HCT116 (cell line): Measurements from ENCODE around the gene STUM. TPM values are rescaled to one million over a fixed set of nuclear protein-coding genes. Genes with fewer than 3 reads are reported as not detected.

Experiments
- ATAC-seq: fragments of 200-7000 bp; cut with Tn5 transposase; 2 replicates; pipeline ENCODE4 v1.9.1; 2020; ENCODE audit warnings: mild to moderate bottlenecking, moderate library complexity
- BruUV-seq: library from RNA; stranded (reverse); fragments of 400-500 nt; replicated peaks from 2 replicates; lab custom pipeline; 2021; lab: Mats Ljungman, UMichigan
- CTCF ChIA-PET: fragments of 300-600 bp; sonication (Branson Sonifier 250); formaldehyde crosslinking; loops from one replicate; lab custom pipeline; 2021; ENCODE audit warnings: antibody characterized with exemption; lab: Charles Lee
- POLR2A ChIA-PET: fragments of 300-600, 350-600 bp; sonication (Branson Sonifier 250); formaldehyde crosslinking; loops from one replicate; lab custom pipeline; 2021; ENCODE audit warnings: antibody characterized with exemption; lab: Charles Lee
- RAD21 ChIA-PET, 2 experiments: fragments of 300-600 bp; sonication (Branson Sonifier 250); formaldehyde crosslinking; loops; one replicate each; lab custom pipeline; 2023; ENCODE audit warnings: low total read pairs in 2 of 2; ENCODE audit not compliant: uncharacterized antibody in 2 of 2, unreplicated experiment in 2 of 2, low non-redundant PET in 1 of 2; lab: Charles Lee
- DNase-seq: peaks from one replicate; pipeline ENCODE4 v3.0.0-alpha.2; 2010; ENCODE audit warnings: low read depth, low spot score
- H2AFZ ChIP-seq: fragments of 200-600 bp; shearing (Covaris generic), sonication (generic); 2 replicates; pipeline ENCODE4 v1.6.1; 2017; ENCODE audit warnings: low read depth, mixed run types, mixed read lengths, antibody characterized with exemption, low read length; ENCODE audit not compliant: poor library complexity, severe bottlenecking
- H3K27ac ChIP-seq: 2 replicates; pipeline ENCODE4 v1.5.1; 2012; ENCODE audit warnings: low read depth, low read length
- H3K27me3 ChIP-seq: fragments of 200-600 bp; sonication (generic); 2 replicates; pipeline ENCODE4 v1.6.1; 2016; ENCODE audit warnings: mixed run types, low read length, mixed read lengths; ENCODE audit not compliant: insufficient read depth
- H3K36me3 ChIP-seq, 2 experiments: fragments of 200-500 bp in 1 of 2; fragments of 200-600 bp in 1 of 2; sonication (Bioruptor generic) in 1 of 2; sonication (generic) in 1 of 2; 2 replicates each; pipeline versions ENCODE4 v1.5.1 to v1.6.1; 2014 to 2016; ENCODE audit warnings: low read length in 2 of 2, inconsistent platforms in 1 of 2, mixed read lengths in 1 of 2, mixed run types in 1 of 2; ENCODE audit not compliant: insufficient read depth in 2 of 2, control insufficient read depth in 1 of 2
- H3K4me1 ChIP-seq, 2 experiments: fragments of 200-600 bp in 1 of 2; sonication (generic) in 1 of 2; 2 replicates each; pipeline versions ENCODE4 v1.5.1 to v1.6.1; 2012 to 2017; ENCODE audit warnings: low read length in 2 of 2, inconsistent platforms in 1 of 2, mild to moderate bottlenecking in 1 of 2, mixed read lengths in 1 of 2, mixed run types in 1 of 2, moderate library complexity in 1 of 2; ENCODE audit not compliant: insufficient read depth in 2 of 2, control insufficient read depth in 1 of 2
- H3K4me2 ChIP-seq: fragments of 200-600 bp; sonication (generic); 2 replicates; pipeline ENCODE4 v1.6.1; 2017; ENCODE audit warnings: mixed run types, low read length, mixed read lengths
- H3K4me3 ChIP-seq, 2 experiments: fragments of 200-600 bp in 1 of 2; sonication (generic) in 1 of 2; replicated peaks in 1 of 2; 2 replicates each; pipeline ENCODE4 v1.5.1; 2011 to 2016; ENCODE audit warnings: low read length in 2 of 2, control low read depth in 1 of 2, low read depth in 1 of 2, mild to moderate bottlenecking in 1 of 2, mixed read lengths in 1 of 2, mixed run types in 1 of 2
- H3K79me2 ChIP-seq: fragments of 200-600 bp; sonication (generic); 2 replicates; pipeline ENCODE4 v1.6.1; 2017; ENCODE audit warnings: mild to moderate bottlenecking, mixed run types, low read length, moderate library complexity, mixed read lengths; ENCODE audit not compliant: insufficient read depth
- H3K9ac ChIP-seq: fragments of 200-600 bp; sonication (generic); 2 replicates; pipeline ENCODE4 v1.6.1; 2016; ENCODE audit warnings: low read length, mixed read lengths
- H3K9me2 ChIP-seq: fragments of 200-600 bp; sonication (generic), shearing (Covaris generic); 2 replicates; pipeline ENCODE4 v1.6.1; 2017; ENCODE audit warnings: mixed run types, mild to moderate bottlenecking, moderate library complexity; ENCODE audit not compliant: insufficient read depth
- H3K9me3 ChIP-seq, 2 experiments: fragments of 200-500 bp in 1 of 2; fragments of 200-600 bp in 1 of 2; sonication (Bioruptor generic) in 1 of 2; sonication (generic) in 1 of 2; 2 replicates each; pipeline ENCODE4 v1.6.1; 2014 to 2017; ENCODE audit warnings: low read length in 2 of 2, mixed read lengths in 2 of 2, inconsistent platforms in 1 of 2, low read depth in 1 of 2, mild to moderate bottlenecking in 1 of 2, mixed run types in 1 of 2, moderate library complexity in 1 of 2; ENCODE audit not compliant: control insufficient read depth in 1 of 2, insufficient read depth in 1 of 2
- H4K20me1 ChIP-seq: fragments of 200-600 bp; sonication (generic), shearing (Covaris generic); 2 replicates; pipeline ENCODE4 v1.6.1; 2017; ENCODE audit warnings: mixed run types, mild to moderate bottlenecking, moderate library complexity; ENCODE audit not compliant: insufficient read depth
- ELF1 ChIP-seq: IDR thresholded peaks from 2 replicates; pipeline ENCODE4 v1.6.1; 2012; ENCODE audit warnings: low read depth, borderline replicate concordance
- EZH2 ChIP-seq: fragments of 200-600 bp; sonication (generic); IDR thresholded peaks from 2 replicates; pipeline ENCODE4 v1.6.1; 2017; ENCODE audit warnings: antibody characterized with exemption, mixed run types
- POLR2AphosphoS5 ChIP-seq: IDR thresholded peaks from 2 replicates; pipeline ENCODE4 v1.6.1; 2011; ENCODE audit warnings: mild to moderate bottlenecking, low read depth, low read length, moderate library complexity
- RAD21 ChIP-seq: IDR thresholded peaks from 2 replicates; pipeline ENCODE4 v1.6.1; 2012; ENCODE audit warnings: low read depth, mild to moderate bottlenecking
- REST ChIP-seq: IDR thresholded peaks from 2 replicates; pipeline ENCODE4 v1.6.1; 2012; ENCODE audit warnings: low read depth
- SIN3A ChIP-seq: IDR thresholded peaks from 2 replicates; pipeline ENCODE4 v1.6.1; 2012; ENCODE audit warnings: low read depth
- SRF ChIP-seq: IDR thresholded peaks from 2 replicates; pipeline ENCODE4 v1.6.1; 2012; ENCODE audit warnings: low read depth
- TCF7L2 ChIP-seq: IDR thresholded peaks from 2 replicates; pipeline ENCODE4 v1.7.0; 2011; ENCODE audit warnings: borderline replicate concordance, inconsistent platforms; ENCODE audit not compliant: insufficient read depth, insufficient read length; ENCODE audit errors: extremely low read depth
- YY1 ChIP-seq: IDR thresholded peaks from 2 replicates; pipeline ENCODE4 v1.6.1; 2011; ENCODE audit warnings: low read length, low read depth, moderate library complexity, mild to moderate bottlenecking; ENCODE audit not compliant: insufficient replicate concordance; ENCODE audit errors: extremely low read depth
- intact Hi-C: fragments of 100-400 bp; cut with micrococcal nuclease; formaldehyde crosslinking; loops from 2 replicates; pipeline ENCODE4 v1.10.0; 2022
- total RNA-seq: library from RNA; stranded (reverse); gene quantifications from one replicate; pipeline ENCODE4 v1.2.1, GENCODE V29; 2021; ENCODE audit not compliant: unreplicated experiment
- TF ChIP-seq, protein P1 (sequence below): IDR thresholded peaks from 2 replicates; pipeline ENCODE4 v1.6.1; 2011; ENCODE audit warnings: mild to moderate bottlenecking, low read length, moderate library complexity; ENCODE audit not compliant: insufficient replicate concordance; ENCODE audit errors: extremely low read depth
- TF ChIP-seq, protein P2 (sequence below), 3 experiments: fragments of 200-600 bp in 1 of 3; sonication (generic) in 1 of 3; IDR thresholded peaks in 2 of 3; conservative IDR thresholded peaks in 1 of 3; 2 replicates each; pipeline ENCODE4 v1.5.1; 2012 to 2017; ENCODE audit warnings: low read depth in 2 of 3, low read length in 2 of 3, antibody characterized with exemption in 1 of 3, borderline replicate concordance in 1 of 3, control low read depth in 1 of 3, mild to moderate bottlenecking in 1 of 3, mixed read lengths in 1 of 3, mixed run types in 1 of 3, moderate library complexity in 1 of 3; ENCODE audit not compliant: insufficient read depth in 1 of 3

STUM gene
- total RNA-seq, 1 experiment from 2014 or later, result not detected

DNA sequence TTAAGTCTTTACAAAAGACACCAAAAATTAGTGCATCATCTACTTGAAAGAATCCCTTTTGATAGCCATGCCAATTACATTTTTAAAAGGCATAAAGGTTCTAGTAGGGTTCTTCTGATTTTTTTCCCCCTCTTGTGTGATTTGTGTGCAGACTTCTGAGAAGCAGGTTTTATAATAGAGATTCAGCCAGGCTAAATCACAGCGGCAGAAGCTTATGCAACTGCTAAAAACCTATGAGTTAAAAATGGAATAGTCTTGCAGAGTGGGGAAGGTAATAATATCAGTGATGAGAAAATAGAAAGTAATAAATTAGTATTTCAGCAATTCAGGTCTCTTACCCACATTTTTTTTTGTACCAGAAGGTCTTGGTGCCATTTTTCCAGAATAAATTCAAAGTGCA lies 17.7 kb downstream of the STUM start:
- Histone ChIP-seq H3K9me3 (no peaks in the 10 kb centered on the region), H2AFZ (no peak overlapping the region), H3K4me1 (no peaks in the 10 kb centered on the region), H3K4me3 (no peak overlapping the region), H4K20me1 (no peaks in the 10 kb centered on the region), H3K9me2 (no peaks in the 10 kb centered on the region), H3K36me3 (no peaks in the 10 kb centered on the region), H3K4me2 (no peak overlapping the region), H3K79me2 (no peaks in the 10 kb centered on the region), H3K27me3 (no peaks in the 10 kb centered on the region), H3K27ac (no peak overlapping the region), H3K9ac (no peak overlapping the region)
- no peak for TF ChIP-seq EZH2
- TF ChIP-seq REST, result no peak
- TF ChIP-seq TCF7L2, result no peak
- TF ChIP-seq YY1, result no peak
- TF ChIP-seq, protein P1, sequence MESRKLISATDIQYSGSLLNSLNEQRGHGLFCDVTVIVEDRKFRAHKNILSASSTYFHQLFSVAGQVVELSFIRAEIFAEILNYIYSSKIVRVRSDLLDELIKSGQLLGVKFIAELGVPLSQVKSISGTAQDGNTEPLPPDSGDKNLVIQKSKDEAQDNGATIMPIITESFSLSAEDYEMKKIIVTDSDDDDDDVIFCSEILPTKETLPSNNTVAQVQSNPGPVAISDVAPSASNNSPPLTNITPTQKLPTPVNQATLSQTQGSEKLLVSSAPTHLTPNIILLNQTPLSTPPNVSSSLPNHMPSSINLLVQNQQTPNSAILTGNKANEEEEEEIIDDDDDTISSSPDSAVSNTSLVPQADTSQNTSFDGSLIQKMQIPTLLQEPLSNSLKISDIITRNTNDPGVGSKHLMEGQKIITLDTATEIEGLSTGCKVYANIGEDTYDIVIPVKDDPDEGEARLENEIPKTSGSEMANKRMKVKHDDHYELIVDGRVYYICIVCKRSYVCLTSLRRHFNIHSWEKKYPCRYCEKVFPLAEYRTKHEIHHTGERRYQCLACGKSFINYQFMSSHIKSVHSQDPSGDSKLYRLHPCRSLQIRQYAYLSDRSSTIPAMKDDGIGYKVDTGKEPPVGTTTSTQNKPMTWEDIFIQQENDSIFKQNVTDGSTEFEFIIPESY, result no peak
- no peak for TF ChIP-seq SRF
- no peak for TF ChIP-seq RAD21
- TF ChIP-seq, protein P2, sequence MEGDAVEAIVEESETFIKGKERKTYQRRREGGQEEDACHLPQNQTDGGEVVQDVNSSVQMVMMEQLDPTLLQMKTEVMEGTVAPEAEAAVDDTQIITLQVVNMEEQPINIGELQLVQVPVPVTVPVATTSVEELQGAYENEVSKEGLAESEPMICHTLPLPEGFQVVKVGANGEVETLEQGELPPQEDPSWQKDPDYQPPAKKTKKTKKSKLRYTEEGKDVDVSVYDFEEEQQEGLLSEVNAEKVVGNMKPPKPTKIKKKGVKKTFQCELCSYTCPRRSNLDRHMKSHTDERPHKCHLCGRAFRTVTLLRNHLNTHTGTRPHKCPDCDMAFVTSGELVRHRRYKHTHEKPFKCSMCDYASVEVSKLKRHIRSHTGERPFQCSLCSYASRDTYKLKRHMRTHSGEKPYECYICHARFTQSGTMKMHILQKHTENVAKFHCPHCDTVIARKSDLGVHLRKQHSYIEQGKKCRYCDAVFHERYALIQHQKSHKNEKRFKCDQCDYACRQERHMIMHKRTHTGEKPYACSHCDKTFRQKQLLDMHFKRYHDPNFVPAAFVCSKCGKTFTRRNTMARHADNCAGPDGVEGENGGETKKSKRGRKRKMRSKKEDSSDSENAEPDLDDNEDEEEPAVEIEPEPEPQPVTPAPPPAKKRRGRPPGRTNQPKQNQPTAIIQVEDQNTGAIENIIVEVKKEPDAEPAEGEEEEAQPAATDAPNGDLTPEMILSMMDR (IDR thresholded peaks at IDR 0.05 in 2 of 3, conservative IDR thresholded peaks at IDR 0.05 in 1 of 3; ENCODE audit: borderline replicate concordance in 1 of 3, insufficient read depth in 1 of 3, low read depth in 2 of 3, low read length in 2 of 3), result no peak
- no peak for TF ChIP-seq ELF1
- no peak for TF ChIP-seq POLR2AphosphoS5
- TF ChIP-seq SIN3A, result no peak
- no peak for DNase-seq
- no peak for ATAC-seq
- ChIA-PET POLR2A (no interaction called here), CTCF (no interaction called here), RAD21 (no interaction called here)
- BruUV-seq, result no TSS peak
- intact Hi-C loops, result no loop called here
